ENCODE data around the gene SURF6. TPM values are rescaled to one million over a fixed set of nuclear protein-coding genes. Genes with fewer than 3 reads are reported as not detected.

Gene SURF6
- total RNA-seq, 4 donors from 2014 or later: 10.5 to 47.8 (median 14.5) TPM

- no peak for DNase-seq (ENCODE audit: low spot score)
- no peak for TF ChIP-seq CTCF (IDR thresholded peaks at IDR 0.05)
- no peak for ATAC-seq (ENCODE audit: low FRiP score)
Measured at GRCh38 chr9:133374612-133375115, 38.7 kb upstream of the SURF6 start.

- DNase-seq (ENCODE audit: low spot score) (no peak), ATAC-seq (ENCODE audit: low FRiP score) (no peak)
- no peak for TF ChIP-seq CTCF (IDR thresholded peaks at IDR 0.05)
Measured at GRCh38 chr9:133372144-133372543, 36.2 kb upstream of the SURF6 start.

GRCh38 chr9:133371261-133371711 lies 35.3 kb upstream of the SURF6 start:
- TF ChIP-seq CTCF (IDR thresholded peaks at IDR 0.05): no peak
- no peak for DNase-seq (ENCODE audit: low spot score)
- no peak for ATAC-seq (ENCODE audit: low FRiP score)

DNA sequence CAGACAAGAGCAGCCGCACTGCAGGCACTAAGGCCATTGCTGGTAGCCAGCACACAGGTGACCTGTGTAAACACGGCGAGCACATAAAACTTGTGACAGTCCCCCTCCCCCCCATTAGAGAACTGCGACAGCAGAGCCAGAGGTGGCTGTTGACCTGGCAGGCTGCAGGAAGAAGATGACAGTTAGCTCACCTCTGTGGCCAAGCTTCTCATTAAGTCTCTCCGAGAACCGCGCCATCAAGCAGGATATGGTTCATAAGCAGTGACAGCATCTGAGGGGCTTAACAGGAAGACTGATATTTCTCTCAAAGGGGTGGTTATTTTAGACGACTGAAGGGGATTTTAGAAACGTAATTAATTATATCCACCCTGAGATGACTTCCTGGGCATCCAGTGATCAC lies 34.7 kb upstream of the SURF6 start:
- DNase-seq (ENCODE audit: low spot score) (no peak), ATAC-seq (ENCODE audit: low FRiP score) (no peak)
- no peak for TF ChIP-seq CTCF (IDR thresholded peaks at IDR 0.05)

GRCh38 chr9:133369933-133370332 lies 33.9 kb upstream of the SURF6 start:
- no peak for ATAC-seq (ENCODE audit: low FRiP score)

GRCh38 chr9:133369422-133369821 lies 33.4 kb upstream of the SURF6 start:
- ATAC-seq (ENCODE audit: low FRiP score) (no peak), DNase-seq (ENCODE audit: low spot score) (no peak)
- TF ChIP-seq CTCF (IDR thresholded peaks at IDR 0.05): no peak

More at GRCh38 chr9:133369933-133370332, 33.9 kb upstream of the SURF6 start:
- TF ChIP-seq CTCF (IDR thresholded peaks at IDR 0.05): no peak
- no peak for DNase-seq (ENCODE audit: low spot score)

GRCh38 chr9:133368249-133368881 lies 32.4 kb upstream of the SURF6 start:
- ATAC-seq (ENCODE audit: low FRiP score): no peak
- no peak for TF ChIP-seq CTCF (IDR thresholded peaks at IDR 0.05)
- DNase-seq (ENCODE audit: low spot score): no peak

All from omental fat pad (tissue), 4 donors.